ENCODE results near the gene RBPJ. TPM values are rescaled to one million over a fixed set of nuclear protein-coding genes. Genes with fewer than 3 reads are reported as not detected.

Gene RBPJ
- total RNA-seq, 1 experiment from 2014 or later = 53.8 TPM

DNA sequence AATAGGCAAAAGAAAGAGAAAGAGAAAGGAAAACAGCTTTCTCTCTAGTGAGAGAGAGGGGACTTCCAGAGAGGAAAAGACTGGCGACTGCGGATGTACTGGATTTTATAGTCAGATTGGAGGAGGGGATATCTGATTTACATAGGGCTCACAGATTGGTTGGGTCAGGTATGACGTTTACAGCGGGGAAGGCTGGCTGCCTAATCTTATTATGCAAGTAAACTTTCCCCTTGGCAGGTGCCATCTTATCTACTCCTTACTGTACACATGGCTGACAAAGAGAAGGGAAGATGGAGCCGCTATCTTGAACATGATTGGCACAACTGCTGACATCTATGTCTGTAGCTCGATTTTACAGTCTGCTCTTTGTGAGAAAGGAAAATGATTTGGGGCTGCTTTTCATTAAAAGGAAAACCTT, 25.4 kb downstream of the RBPJ start:
- peaks cover 19% of the 10 kb centered on the region for H3K4me1 ChIP-seq (replicated peaks; ENCODE audit: insufficient read depth)
- no peak for TF ChIP-seq EZH2 (IDR thresholded peaks at IDR 0.05; ENCODE audit: low read depth)
- TF ChIP-seq, protein P1, sequence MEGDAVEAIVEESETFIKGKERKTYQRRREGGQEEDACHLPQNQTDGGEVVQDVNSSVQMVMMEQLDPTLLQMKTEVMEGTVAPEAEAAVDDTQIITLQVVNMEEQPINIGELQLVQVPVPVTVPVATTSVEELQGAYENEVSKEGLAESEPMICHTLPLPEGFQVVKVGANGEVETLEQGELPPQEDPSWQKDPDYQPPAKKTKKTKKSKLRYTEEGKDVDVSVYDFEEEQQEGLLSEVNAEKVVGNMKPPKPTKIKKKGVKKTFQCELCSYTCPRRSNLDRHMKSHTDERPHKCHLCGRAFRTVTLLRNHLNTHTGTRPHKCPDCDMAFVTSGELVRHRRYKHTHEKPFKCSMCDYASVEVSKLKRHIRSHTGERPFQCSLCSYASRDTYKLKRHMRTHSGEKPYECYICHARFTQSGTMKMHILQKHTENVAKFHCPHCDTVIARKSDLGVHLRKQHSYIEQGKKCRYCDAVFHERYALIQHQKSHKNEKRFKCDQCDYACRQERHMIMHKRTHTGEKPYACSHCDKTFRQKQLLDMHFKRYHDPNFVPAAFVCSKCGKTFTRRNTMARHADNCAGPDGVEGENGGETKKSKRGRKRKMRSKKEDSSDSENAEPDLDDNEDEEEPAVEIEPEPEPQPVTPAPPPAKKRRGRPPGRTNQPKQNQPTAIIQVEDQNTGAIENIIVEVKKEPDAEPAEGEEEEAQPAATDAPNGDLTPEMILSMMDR (conservative IDR thresholded peaks at IDR 0.05) = no peak
- H4K20me1 ChIP-seq (ENCODE audit: insufficient read depth) = peaks cover 19% of the 10 kb centered on the region
- no peaks in the 10 kb centered on the region for H3K36me3 ChIP-seq (ENCODE audit: low read depth)
- BruUV-seq (replicated peaks) = no TSS peak
- intact Hi-C loops (cut with micrococcal nuclease; ENCODE audit: unreplicated experiment) = no loop called here
- peaks cover 77% of the 10 kb centered on the region for H3K79me2 ChIP-seq (ENCODE audit: low read depth)
- no peaks in the 10 kb centered on the region for H3K9me3 ChIP-seq (ENCODE audit: insufficient read depth, low read depth)
- CTCF ChIA-PET = no interaction called here
- no peaks in the 10 kb centered on the region for H3K9me2 ChIP-seq (ENCODE audit: insufficient read depth)
- H3F3A ChIP-seq (ENCODE audit: insufficient read depth, low read depth) = no peaks in the 10 kb centered on the region
- DNase-seq = no peak
- H3K27me3 ChIP-seq (ENCODE audit: insufficient read depth, low read depth) = no peaks in the 10 kb centered on the region
- H3K4me2 ChIP-seq = no peak overlapping the region
- no peak overlapping the region for H3K4me3 ChIP-seq
- POLR2A ChIA-PET (ENCODE audit: unreplicated experiment) = no interaction called here
- no peak overlapping the region for H2AFZ ChIP-seq
- H3K27ac ChIP-seq = no peak overlapping the region

DNA sequence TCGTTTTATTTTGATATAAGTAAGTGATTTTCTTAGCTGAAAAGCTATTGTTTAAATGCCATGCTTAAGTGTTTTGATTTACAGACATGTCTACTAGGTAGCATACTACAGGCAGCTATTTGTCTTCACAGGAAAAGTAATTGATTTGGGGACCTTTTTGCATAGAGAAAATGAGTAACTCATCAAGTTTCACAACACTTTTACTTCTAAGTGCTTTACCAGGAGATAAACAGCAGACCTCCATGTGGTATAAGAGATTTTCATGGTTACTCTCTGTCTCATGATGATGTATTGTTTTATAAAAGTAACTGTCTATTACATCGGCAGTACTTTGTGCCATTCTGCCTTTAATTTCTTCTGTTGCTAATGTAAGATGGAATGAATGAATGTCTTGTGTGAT, 28.7 kb downstream of the RBPJ start:
- no peak overlapping the region for H3K4me3 ChIP-seq
- H3K4me2 ChIP-seq = no peak overlapping the region
- CTCF ChIA-PET = interaction anchor here (0.7 kb wide), 1 partner anchor 95 kb away, joined by 4 read pairs; no protein-coding TSS in a partner anchor
- H3K9me3 ChIP-seq (ENCODE audit: insufficient read depth, low read depth) = no peaks in the 10 kb centered on the region
- DNase-seq = no peak
- BruUV-seq (replicated peaks) = no TSS peak
- POLR2A ChIA-PET (ENCODE audit: unreplicated experiment) = no interaction called here
- no peaks in the 10 kb centered on the region for H3F3A ChIP-seq (ENCODE audit: insufficient read depth, low read depth)
- no peak for TF ChIP-seq EZH2 (IDR thresholded peaks at IDR 0.05; ENCODE audit: low read depth)
- TF ChIP-seq, protein P1 (conservative IDR thresholded peaks at IDR 0.05) = no peak
- no peak overlapping the region for H2AFZ ChIP-seq
- peaks cover 4% of the 10 kb centered on the region; the same call in 1 of the 2 replicates for H4K20me1 ChIP-seq (ENCODE audit: insufficient read depth)
- intact Hi-C loops (cut with micrococcal nuclease; ENCODE audit: unreplicated experiment) = no loop called here
- H3K79me2 ChIP-seq (ENCODE audit: low read depth) = peaks cover 76% of the 10 kb centered on the region
- no peaks in the 10 kb centered on the region for H3K9me2 ChIP-seq (ENCODE audit: insufficient read depth)
- no peak overlapping the region for H3K27ac ChIP-seq
- H3K27me3 ChIP-seq (ENCODE audit: insufficient read depth, low read depth) = no peaks in the 10 kb centered on the region
- no peaks in the 10 kb centered on the region for H3K4me1 ChIP-seq (replicated peaks; ENCODE audit: insufficient read depth)
- no peaks in the 10 kb centered on the region for H3K36me3 ChIP-seq (ENCODE audit: low read depth)

DNA sequence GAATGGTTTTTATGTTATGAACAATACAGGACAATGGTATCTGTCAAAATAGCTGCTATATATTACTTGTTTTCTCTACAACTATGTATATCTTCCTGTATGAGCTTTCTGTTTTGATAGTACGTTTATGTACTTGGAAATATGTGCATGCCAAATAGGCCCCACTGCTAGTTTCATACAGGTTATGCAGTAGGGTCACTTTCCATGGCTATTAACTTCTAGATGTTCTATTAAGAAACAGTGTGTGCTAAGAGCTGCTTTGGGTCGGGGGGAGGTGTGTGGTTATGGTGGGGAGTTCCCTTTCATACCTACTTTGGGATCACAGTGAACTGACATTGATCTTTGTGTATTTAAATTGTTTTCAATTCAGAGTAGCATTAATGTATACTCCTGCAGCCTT, 30.9 kb downstream of the RBPJ start:
- H3K79me2 ChIP-seq (ENCODE audit: low read depth) = peaks cover 67% of the 10 kb centered on the region
- H3K4me2 ChIP-seq = no peak overlapping the region
- no peaks in the 10 kb centered on the region for H3F3A ChIP-seq (ENCODE audit: insufficient read depth, low read depth)
- H3K27me3 ChIP-seq (ENCODE audit: insufficient read depth, low read depth) = no peaks in the 10 kb centered on the region
- H4K20me1 ChIP-seq (ENCODE audit: insufficient read depth) = peaks cover 3% of the 10 kb centered on the region; the same call in 1 of the 2 replicates
- CTCF ChIA-PET = no interaction called here
- H3K4me1 ChIP-seq (replicated peaks; ENCODE audit: insufficient read depth) = no peaks in the 10 kb centered on the region
- no TSS peak for BruUV-seq (replicated peaks)
- no peak for DNase-seq
- no peaks in the 10 kb centered on the region for H3K9me2 ChIP-seq (ENCODE audit: insufficient read depth)
- TF ChIP-seq, protein P1 (conservative IDR thresholded peaks at IDR 0.05) = no peak
- no peak for TF ChIP-seq EZH2 (IDR thresholded peaks at IDR 0.05; ENCODE audit: low read depth)
- no peaks in the 10 kb centered on the region for H3K9me3 ChIP-seq (ENCODE audit: insufficient read depth, low read depth)
- no peaks in the 10 kb centered on the region for H3K36me3 ChIP-seq (ENCODE audit: low read depth)
- H3K27ac ChIP-seq = no peak overlapping the region
- POLR2A ChIA-PET (ENCODE audit: unreplicated experiment) = no interaction called here
- intact Hi-C loops (cut with micrococcal nuclease; ENCODE audit: unreplicated experiment) = no loop called here
- no peak overlapping the region for H2AFZ ChIP-seq
- H3K4me3 ChIP-seq = no peak overlapping the region
